A673 (cell line): Measurements from ENCODE around the gene HDAC3. TPM values are rescaled to one million over a fixed set of nuclear protein-coding genes. Genes with fewer than 3 reads are reported as not detected.

ENCODE experiments used
- BruUV-seq: library from RNA; stranded (reverse); fragments of 400-500 nt; replicated peaks from 2 replicates; lab custom pipeline; 2021; lab: Mats Ljungman, UMichigan
- CTCF ChIA-PET: fragments of 300-600 bp; sonication (Branson Sonifier 250); formaldehyde crosslinking; loops from one replicate; lab custom pipeline; 2022; ENCODE audit warnings: antibody characterized with exemption; lab: Charles Lee
- POLR2A ChIA-PET: fragments of 300-600 bp; sonication (Branson Sonifier 250); formaldehyde crosslinking; loops from one replicate; lab custom pipeline; 2022; ENCODE audit warnings: antibody characterized with exemption; ENCODE audit not compliant: low non-redundant PET; lab: Charles Lee
- DNase-seq: peaks from one replicate; pipeline ENCODE4 v3.0.0-alpha.2; 2015; ENCODE audit warnings: low spot score
- H3K27ac ChIP-seq: fragments of 200-600 bp; sonication (generic); 2 replicates; pipeline ENCODE4 v1.5.1; 2016; ENCODE audit warnings: mixed run types, low read depth, mild to moderate bottlenecking, mixed read lengths, antibody characterized with exemption, low read length; ENCODE audit not compliant: poor library complexity, severe bottlenecking
- H3K27me3 ChIP-seq: fragments of 200-600 bp; sonication (generic); replicated peaks from 2 replicates; pipeline ENCODE4 v1.6.1; 2017; ENCODE audit warnings: mixed run types, low read depth, mild to moderate bottlenecking, mixed read lengths, antibody characterized with exemption, low read length; ENCODE audit not compliant: insufficient read depth, poor library complexity
- H3K36me3 ChIP-seq: fragments of 200-600 bp; sonication (generic); 2 replicates; pipeline ENCODE4 v1.6.1; 2016; ENCODE audit warnings: mixed run types, mild to moderate bottlenecking, mixed read lengths, antibody characterized with exemption, low read length; ENCODE audit not compliant: insufficient read depth, poor library complexity, severe bottlenecking
- H3K4me1 ChIP-seq: fragments of 200-600 bp; sonication (generic); 2 replicates; pipeline ENCODE4 v1.6.1; 2017; ENCODE audit warnings: mixed run types, mild to moderate bottlenecking, mixed read lengths, antibody characterized with exemption, low read length; ENCODE audit not compliant: insufficient read depth, poor library complexity, severe bottlenecking
- H3K4me3 ChIP-seq: fragments of 200-600 bp; sonication (generic); 2 replicates; pipeline ENCODE4 v1.5.1; 2016; ENCODE audit warnings: low read depth, mixed run types, mild to moderate bottlenecking, mixed read lengths, low read length; ENCODE audit not compliant: poor library complexity, severe bottlenecking
- H3K9me3 ChIP-seq: fragments of 200-600 bp; sonication (generic); 2 replicates; pipeline ENCODE4 v1.6.1; 2016; ENCODE audit warnings: mixed run types, low read depth, mild to moderate bottlenecking, mixed read lengths, antibody characterized with exemption, low read length; ENCODE audit not compliant: poor library complexity, severe bottlenecking
- CTCF ChIP-seq: fragments of 300-800, 200-600 bp; sonication (generic); conservative IDR thresholded peaks from 2 replicates; pipeline ENCODE4 v1.5.1; 2017; ENCODE audit warnings: low read depth, mild to moderate bottlenecking, antibody characterized with exemption, low read length, moderate library complexity, mixed read lengths
- EZH2 ChIP-seq: fragments of 200-600 bp; sonication (generic); IDR thresholded peaks from 2 replicates; pipeline ENCODE4 v1.6.1; 2017; ENCODE audit warnings: borderline replicate concordance, low read depth, mild to moderate bottlenecking, mixed read lengths, antibody characterized with exemption, low read length; ENCODE audit not compliant: poor library complexity, severe bottlenecking
- intact Hi-C: fragments of 100-400 bp; cut with micrococcal nuclease; formaldehyde crosslinking; loops from one replicate; pipeline ENCODE4 v1.10.0; 2022; ENCODE audit not compliant: unreplicated experiment
- total RNA-seq: library from RNA; stranded (reverse); gene quantifications from 2 replicates; pipeline ENCODE4 v1.2.3, GENCODE V29; 2021

HDAC3 gene
- total RNA-seq, 1 experiment from 2014 or later = 93.1 TPM

- ChIA-PET POLR2A (no interaction called here), CTCF (no interaction called here)
- Histone ChIP-seq H3K9me3 (no peaks in the 10 kb centered on the region), H3K27ac (no peak overlapping the region), H3K4me1 (peaks cover 9% of the 10 kb centered on the region), H3K27me3 (no peaks in the 10 kb centered on the region), H3K36me3 (no peaks in the 10 kb centered on the region), H3K4me3 (no peak overlapping the region)
- no peak for DNase-seq
- intact Hi-C loops = no loop called here
- no TSS peak for BruUV-seq
- TF ChIP-seq EZH2 = no peak
- TF ChIP-seq CTCF = no peak
Measured at GRCh38 chr5:141639357-141640050, 2.9 kb upstream of the HDAC3 start.

- no TSS peak for BruUV-seq
- intact Hi-C loops = no loop called here
- no peaks in the 10 kb centered on the region for H3K36me3 ChIP-seq
Measured at GRCh38 chr5:141638771-141639170, 2.1 kb upstream of the HDAC3 start.

GRCh38 chr5:141637767-141638419 lies 1.2 kb upstream of the HDAC3 start:
- H3K27ac ChIP-seq = no peak overlapping the region
- H3K4me1 ChIP-seq = peaks cover 9% of the 10 kb centered on the region
- BruUV-seq = no TSS peak
- H3K9me3 ChIP-seq = no peaks in the 10 kb centered on the region
- H3K4me3 ChIP-seq = peak overlapping the region; percentile 95
- TF ChIP-seq EZH2 (no peak), CTCF (peak; percentile 47)
- DNase-seq = peak; percentile 60
- no peaks in the 10 kb centered on the region for H3K27me3 ChIP-seq
- ChIA-PET CTCF (interaction anchor here (0.6 to 1.4 kb wide), 5 partner anchors 19 to 415 kb away, joined by 3 to 11 read pairs (median 3); partner anchors contain the start of genes DIAPH1 and PCDHB14), POLR2A (interaction anchor here (0.5 kb wide), 1 partner anchor 365 kb away, joined by 3 read pairs; no protein-coding TSS in a partner anchor)
- peaks cover 3% of the 10 kb centered on the region for H3K36me3 ChIP-seq
- intact Hi-C loops = no loop called here

More at GRCh38 chr5:141638771-141639170, 2.1 kb upstream of the HDAC3 start:
- DNase-seq = no peak
- ChIA-PET POLR2A (no interaction called here), CTCF (no interaction called here)
- Histone ChIP-seq H3K4me1 (peaks cover 9% of the 10 kb centered on the region), H3K27ac (no peak overlapping the region), H3K4me3 (no peak overlapping the region), H3K27me3 (no peaks in the 10 kb centered on the region), H3K9me3 (no peaks in the 10 kb centered on the region)
- no peak for TF ChIP-seq EZH2
- TF ChIP-seq CTCF = no peak
